IMR-90 (cell line): ENCODE measurements around the gene BYSL. TPM values are rescaled to one million over a fixed set of nuclear protein-coding genes. Genes with fewer than 3 reads are reported as not detected.

Source experiments
- ATAC-seq: fragments of 200-7000 bp; cut with Tn5 transposase; 2 replicates; pipeline ENCODE4 v1.9.1; 2020; ENCODE audit warnings: low read depth, mild to moderate bottlenecking, moderate library complexity
- BruUV-seq: library from RNA; stranded (reverse); fragments of 400-500 nt; replicated peaks from 2 replicates; lab custom pipeline; 2021; lab: Mats Ljungman, UMichigan
- CTCF ChIA-PET: fragments of 300-600 bp; formaldehyde crosslinking; extraction: SDS; loops from one replicate; lab custom pipeline; 2021; ENCODE audit warnings: antibody characterized with exemption; lab: Yijun Ruan, JAX
- POLR2A ChIA-PET: fragments of 300-600 bp; sonication (Branson Sonifier 250); formaldehyde crosslinking; loops from one replicate; lab custom pipeline; 2022; ENCODE audit warnings: antibody characterized with exemption; ENCODE audit not compliant: unreplicated experiment; lab: Charles Lee
- DNase-seq: peaks from one replicate; pipeline ENCODE4 v3.0.0; 2013
- H2AFZ ChIP-seq: replicated peaks from 2 replicates; pipeline ENCODE3; 2013; ENCODE audit warnings: low read length, mild to moderate bottlenecking; ENCODE audit not compliant: poor library complexity
- H2AK5ac ChIP-seq: 2 replicates; pipeline ENCODE4 v1.6.1; 2013; ENCODE audit warnings: low read depth, low read length, inconsistent platforms
- H2AK9ac ChIP-seq: replicated peaks from 2 replicates; pipeline ENCODE3; 2013; ENCODE audit warnings: mild to moderate bottlenecking, low read depth, low read length, moderate library complexity; ENCODE audit not compliant: poor library complexity
- H2BK120ac ChIP-seq: 2 replicates; pipeline ENCODE4 v1.6.1; 2013; ENCODE audit warnings: low read depth, low read length, inconsistent platforms
- H2BK15ac ChIP-seq: 3 replicates; pipeline ENCODE4 v1.6.1; 2013; ENCODE audit warnings: low read depth, low read length, inconsistent platforms
- H2BK20ac ChIP-seq: 2 replicates; pipeline ENCODE4 v1.6.1; 2013; ENCODE audit warnings: low read depth, mild to moderate bottlenecking, inconsistent platforms, low read length, moderate library complexity
- H2BK5ac ChIP-seq: 2 replicates; pipeline ENCODE4 v1.6.1; 2013; ENCODE audit warnings: mild to moderate bottlenecking, low read depth, low read length, inconsistent platforms; ENCODE audit not compliant: poor library complexity, severe bottlenecking
- H3K14ac ChIP-seq: replicated peaks from 2 replicates; pipeline ENCODE4 v1.6.1; 2013; ENCODE audit warnings: low read depth, low read length, inconsistent platforms
- H3K18ac ChIP-seq: 2 replicates; pipeline ENCODE4 v1.6.1; 2013; ENCODE audit warnings: low read depth, low read length, control low read depth
- H3K23ac ChIP-seq: 2 replicates; pipeline ENCODE4 v1.6.1; 2013; ENCODE audit warnings: low read depth, low read length, inconsistent platforms
- H3K27ac ChIP-seq: 2 replicates; pipeline ENCODE4 v1.5.1; 2013; ENCODE audit warnings: mild to moderate bottlenecking, control low read depth, low read length; ENCODE audit not compliant: insufficient read depth
- H3K27me3 ChIP-seq: 2 replicates; pipeline ENCODE4 v1.6.1; 2013; ENCODE audit warnings: low read length; ENCODE audit not compliant: control insufficient read depth, insufficient read depth
- H3K36me3 ChIP-seq: 2 replicates; pipeline ENCODE4 v1.6.1; 2013; ENCODE audit warnings: low read length, mixed read lengths; ENCODE audit not compliant: control insufficient read depth, insufficient read depth
- H3K4ac ChIP-seq: 2 replicates; pipeline ENCODE4 v1.6.1; 2013; ENCODE audit warnings: low read depth, low read length, inconsistent platforms
- H3K4me1 ChIP-seq: 2 replicates; pipeline ENCODE4 v1.6.1; 2013; ENCODE audit warnings: low read length, mixed read lengths; ENCODE audit not compliant: control insufficient read depth, insufficient read depth
- H3K4me2 ChIP-seq: 2 replicates; pipeline ENCODE4 v1.6.1; 2013; ENCODE audit warnings: low read depth, mild to moderate bottlenecking, control low read depth, low read length, moderate library complexity
- H3K4me3 ChIP-seq: 2 replicates; pipeline ENCODE4 v1.5.1; 2013; ENCODE audit warnings: low read depth, mild to moderate bottlenecking, control low read depth, low read length, moderate library complexity; ENCODE audit not compliant: insufficient read depth
- H3K56ac ChIP-seq: 2 replicates; pipeline ENCODE4 v1.6.1; 2013; ENCODE audit warnings: low read length, inconsistent platforms; ENCODE audit not compliant: insufficient read depth; ENCODE audit errors: extremely low read depth
- H3K79me1 ChIP-seq, 2 experiments: 2 replicates each; pipeline ENCODE4 v1.6.1; 2013; ENCODE audit warnings: low read length in 2 of 2, inconsistent platforms in 1 of 2, low read depth in 1 of 2
- H3K9ac ChIP-seq: 2 replicates; pipeline ENCODE4 v1.6.1; 2013; ENCODE audit warnings: low read depth, low read length, control low read depth
- H3K9me1 ChIP-seq: 2 replicates; pipeline ENCODE4 v1.6.1; 2013; ENCODE audit warnings: low read length, inconsistent platforms; ENCODE audit not compliant: insufficient read depth
- H3K9me3 ChIP-seq: 2 replicates; pipeline ENCODE4 v1.6.1; 2013; ENCODE audit warnings: low read length; ENCODE audit not compliant: control insufficient read depth, insufficient read depth
- H4K20me1 ChIP-seq: 2 replicates; pipeline ENCODE4 v1.6.1; 2013; ENCODE audit warnings: low read length, inconsistent platforms; ENCODE audit not compliant: insufficient read depth
- H4K5ac ChIP-seq: 2 replicates; pipeline ENCODE4 v1.6.1; 2013; ENCODE audit warnings: mild to moderate bottlenecking, low read depth, low read length, control low read depth
- H4K8ac ChIP-seq, 2 experiments: 2 replicates each; pipeline ENCODE4 v1.6.1; 2013; ENCODE audit warnings: low read depth in 2 of 2, low read length in 2 of 2, control low read depth in 1 of 2, inconsistent platforms in 1 of 2
- H4K91ac ChIP-seq: 2 replicates; pipeline ENCODE4 v1.6.1; 2013; ENCODE audit warnings: low read depth, low read length, inconsistent platforms; ENCODE audit not compliant: insufficient read depth
- BHLHE40 ChIP-seq: fragments of 150-350 bp; IDR thresholded peaks from 2 replicates; pipeline ENCODE4 v1.6.1; 2016; ENCODE audit warnings: mild to moderate bottlenecking, low read depth, low read length
- CEBPB ChIP-seq: IDR thresholded peaks from 2 replicates; pipeline ENCODE4 v1.6.1; 2012; ENCODE audit warnings: low read depth, low read length, improper control_type of control experiment
- CHD1 ChIP-seq: IDR thresholded peaks from 2 replicates; pipeline ENCODE4 v1.6.1; 2012; ENCODE audit warnings: low read depth, low read length, improper control_type of control experiment
- CTCF ChIP-seq: conservative IDR thresholded peaks from 2 replicates; pipeline ENCODE4 v1.5.1; 2012; ENCODE audit warnings: mild to moderate bottlenecking, low read depth, low read length, improper control_type of control experiment
- MAFK ChIP-seq: IDR thresholded peaks from 2 replicates; pipeline ENCODE4 v1.6.1; 2012; ENCODE audit warnings: low read depth, low read length, improper control_type of control experiment
- MAZ ChIP-seq: IDR thresholded peaks from 2 replicates; pipeline ENCODE4 v1.6.1; 2012; ENCODE audit warnings: low read depth, mild to moderate bottlenecking, low read length, improper control_type of control experiment, moderate library complexity, borderline replicate concordance
- MXI1 ChIP-seq: IDR thresholded peaks from 2 replicates; pipeline ENCODE4 v1.6.1; 2012; ENCODE audit warnings: low read depth, mild to moderate bottlenecking, low read length, moderate library complexity, borderline replicate concordance
- NFE2L2 ChIP-seq: fragments of 150-350 bp; IDR thresholded peaks from 2 replicates; pipeline ENCODE4 v1.6.1; 2016; ENCODE audit warnings: low read depth, mild to moderate bottlenecking, low read length
- POLR2A ChIP-seq: IDR thresholded peaks from 2 replicates; pipeline ENCODE4 v1.6.1; 2012; ENCODE audit warnings: mild to moderate bottlenecking, low read depth, low read length
- RAD21 ChIP-seq: IDR thresholded peaks from 2 replicates; pipeline ENCODE4 v1.6.1; 2012; ENCODE audit warnings: low read length, improper control_type of control experiment
- RCOR1 ChIP-seq: IDR thresholded peaks from 2 replicates; pipeline ENCODE4 v1.6.1; 2012; ENCODE audit warnings: mild to moderate bottlenecking, low read length, improper control_type of control experiment; ENCODE audit not compliant: insufficient replicate concordance
- WGBS, 2 experiments: methylation state at CpG; one replicate each; pipeline versions ENCODE4 v1.1.5 to v1.1.7; 2013; ENCODE audit warnings: missing lambda C conversion rate in 2 of 2; ENCODE audit not compliant: insufficient read length in 1 of 2; ENCODE audit errors: extremely low coverage in 2 of 2; 5-methylcytosine and 5-hydroxymethylcytosine counted together
- dilution Hi-C: fragments of 300-500 bp; cut with HindIII; formaldehyde crosslinking; loops from one replicate; pipeline ENCODE4 v1.14.3; 2018; ENCODE audit warnings: low sequenced_read_pairs; ENCODE audit not compliant: unreplicated experiment
- in situ Hi-C: fragments of 300-500 bp; cut with MboI; formaldehyde crosslinking; loops from 3 replicates; pipeline ENCODE4 v1.14.3; 2019; ENCODE audit warnings: low sequenced_read_pairs, inconsistent platforms, mixed read lengths
- intact Hi-C: fragments of 100-400 bp; cut with micrococcal nuclease; formaldehyde crosslinking; loops from 2 replicates; pipeline ENCODE4 v1.10.0; 2022
- polyA plus RNA-seq, 3 experiments: library from polyadenylated mRNA; depleted of rRNA; stranded (reverse); fragments of >200 nt; gene quantifications; 2 replicates each; pipeline ENCODE4 v1.2.3, GENCODE V29; 2012; ENCODE audit warnings: low replicate concordance in 1 of 3
- total RNA-seq: library from RNA; depleted of rRNA; stranded (reverse); fragments of >200 nt; gene quantifications from 2 replicates; pipeline ENCODE4 v1.2.3, GENCODE V29; 2012
- TF ChIP-seq, protein P1 (sequence below): fragments of 150-350 bp; IDR thresholded peaks from 2 replicates; pipeline ENCODE4 v1.6.1; 2017; ENCODE audit warnings: mild to moderate bottlenecking, antibody characterized with exemption, low read length, low read depth
- TF ChIP-seq, protein P2 (sequence below): fragments of 150-350 bp; IDR thresholded peaks from 2 replicates; pipeline ENCODE4 v1.6.1; 2016; ENCODE audit warnings: low read depth, mild to moderate bottlenecking, low read length, moderate library complexity, borderline replicate concordance

BYSL gene
- total and polyA plus RNA-seq, 2 of the 4 experiments (the other 2 are of a cell fraction), result 26.7 to 36.3 TPM

GRCh38 chr6:41937861-41938574 lies 16.7 kb downstream of the BYSL start:
- no peak overlapping the region for H2BK20ac ChIP-seq
- peak overlapping the region; percentile 65 for H4K5ac ChIP-seq
- dilution Hi-C loops, result no loop called here
- no peaks in the 10 kb centered on the region for H3K27me3 ChIP-seq
- intact Hi-C loops, result loop anchor here (2.0 to 5.0 kb wide), 3 partner anchors 15 to 156 kb away; partner anchors contain the start of gene PRICKLE4
- H2BK120ac ChIP-seq, result no peak overlapping the region
- peaks cover 54% of the 10 kb centered on the region for H4K20me1 ChIP-seq
- CTCF ChIA-PET, result interaction anchor here (0.8 to 1.5 kb wide), 3 partner anchors 17 to 91 kb away, joined by 3 to 5 read pairs (median 4); partner anchors contain the start of genes BYSL and MED20
- H4K8ac ChIP-seq, result peak overlapping the region in 1 of 2 experiments; percentile 21; a peak in 1 of 4 replicates
- peak overlapping the region; percentile 24; the same call in 1 of the 2 replicates for H4K91ac ChIP-seq
- POLR2A ChIA-PET, result no interaction called here
- H2BK15ac ChIP-seq, result 0 out of 3 replicates have a peak overlapping the region, but pooled peaks have one; percentile 34
- H3K4me1 ChIP-seq, result peaks cover 30% of the 10 kb centered on the region
- H3K4me2 ChIP-seq, result no peak overlapping the region
- ATAC-seq (no peak), DNase-seq (no peak)
- H3K14ac ChIP-seq, result 0 out of 2 replicates have a peak overlapping the region, but pooled peaks have one; percentile 84
- peak overlapping the region; percentile 76; the same call in 1 of the 2 replicates for H3K23ac ChIP-seq
- no peak overlapping the region for H3K4me3 ChIP-seq
- BruUV-seq, result no TSS peak
- H3K36me3 ChIP-seq, result peaks cover 26% of the 10 kb centered on the region
- H3K79me1 ChIP-seq, result peaks cover 19 to 64% of the 10 kb centered on the region in 2 experiments; a peak in 3 of 4 replicates
- H2BK5ac ChIP-seq, result peak overlapping the region; percentile 78
- H2AFZ ChIP-seq, result no peak overlapping the region
- no peaks in the 10 kb centered on the region for H3K9me3 ChIP-seq
- peak overlapping the region; percentile 76; the same call in 1 of the 2 replicates for H3K27ac ChIP-seq
- no peak overlapping the region; the same call in 1 of the 2 replicates for H3K18ac ChIP-seq
- in situ Hi-C loops, result loop anchor here (5.0 to 10.0 kb wide), 2 partner anchors 104 to 153 kb away; partner anchors contain the start of genes PRICKLE4 and TOMM6
- 0 out of 2 replicates have a peak overlapping the region, but pooled peaks have one; percentile 74 for H3K4ac ChIP-seq
- H3K9ac ChIP-seq, result no peak overlapping the region
- WGBS, 2 experiments, result no CpG with 5 or more reads among the region's 4 CpGs
- H3K9me1 ChIP-seq, result peaks cover 11% of the 10 kb centered on the region; the same call in 1 of the 2 replicates
- H3K56ac ChIP-seq, result no peak overlapping the region
- peak overlapping the region; percentile 85; the same call in 1 of the 2 replicates for H2AK5ac ChIP-seq
- peak overlapping the region; percentile 99 for H2AK9ac ChIP-seq
- TF ChIP-seq POLR2A (no peak), MAZ (no peak), CEBPB (no peak), RCOR1 (no peak), NFE2L2 (no peak), MAFK (no peak), CHD1 (no peak), MXI1 (no peak), RAD21 (no peak), BHLHE40 (no peak), CTCF (no peak)
- TF ChIP-seq, protein P1, sequence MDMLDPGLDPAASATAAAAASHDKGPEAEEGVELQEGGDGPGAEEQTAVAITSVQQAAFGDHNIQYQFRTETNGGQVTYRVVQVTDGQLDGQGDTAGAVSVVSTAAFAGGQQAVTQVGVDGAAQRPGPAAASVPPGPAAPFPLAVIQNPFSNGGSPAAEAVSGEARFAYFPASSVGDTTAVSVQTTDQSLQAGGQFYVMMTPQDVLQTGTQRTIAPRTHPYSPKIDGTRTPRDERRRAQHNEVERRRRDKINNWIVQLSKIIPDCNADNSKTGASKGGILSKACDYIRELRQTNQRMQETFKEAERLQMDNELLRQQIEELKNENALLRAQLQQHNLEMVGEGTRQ, result no peak
- TF ChIP-seq, protein P2, sequence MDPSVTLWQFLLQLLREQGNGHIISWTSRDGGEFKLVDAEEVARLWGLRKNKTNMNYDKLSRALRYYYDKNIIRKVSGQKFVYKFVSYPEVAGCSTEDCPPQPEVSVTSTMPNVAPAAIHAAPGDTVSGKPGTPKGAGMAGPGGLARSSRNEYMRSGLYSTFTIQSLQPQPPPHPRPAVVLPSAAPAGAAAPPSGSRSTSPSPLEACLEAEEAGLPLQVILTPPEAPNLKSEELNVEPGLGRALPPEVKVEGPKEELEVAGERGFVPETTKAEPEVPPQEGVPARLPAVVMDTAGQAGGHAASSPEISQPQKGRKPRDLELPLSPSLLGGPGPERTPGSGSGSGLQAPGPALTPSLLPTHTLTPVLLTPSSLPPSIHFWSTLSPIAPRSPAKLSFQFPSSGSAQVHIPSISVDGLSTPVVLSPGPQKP, result no peak
